GM06990 (cell line): Measurements from ENCODE around the gene DPRX.

Source experiments
- DNase-seq: peaks from one replicate; pipeline ENCODE4 v3.0.0-alpha.2; 2011; ENCODE audit not compliant: insufficient read length; ENCODE audit errors: extremely low read depth
- H3K27me3 ChIP-seq: replicated peaks from 2 replicates; pipeline ENCODE4 v1.6.0; 2011; ENCODE audit warnings: low read length; ENCODE audit not compliant: control insufficient read depth, insufficient read depth
- H3K36me3 ChIP-seq: 2 replicates; pipeline ENCODE4 v1.5.1; 2011; ENCODE audit warnings: low read length; ENCODE audit not compliant: control insufficient read depth, insufficient read depth
- H3K4me3 ChIP-seq: replicated peaks from 2 replicates; pipeline ENCODE4 v1.5.1; 2011; ENCODE audit warnings: low read depth, mild to moderate bottlenecking, control low read depth, low read length
- CTCF ChIP-seq: IDR thresholded peaks from 2 replicates; pipeline ENCODE4 v1.5.1; 2011; ENCODE audit warnings: low read length, control low read depth, mild to moderate bottlenecking, inconsistent platforms; ENCODE audit not compliant: insufficient read depth, poor library complexity, severe bottlenecking

Gene DPRX

GRCh38 chr19:53649746-53650593 lies 18.2 kb downstream of the DPRX start:
- H3K4me3 ChIP-seq, result no peak overlapping the region
- DNase-seq, result no peak
- no peaks in the 10 kb centered on the region for H3K36me3 ChIP-seq
- no peaks in the 10 kb centered on the region for H3K27me3 ChIP-seq
- TF ChIP-seq CTCF, result no peak

GRCh38 chr19:53652476-53652875 lies 20.7 kb downstream of the DPRX start:
- no peak overlapping the region for H3K4me3 ChIP-seq
- DNase-seq, result no peak
- H3K27me3 ChIP-seq, result no peaks in the 10 kb centered on the region
- no peak for TF ChIP-seq CTCF
- no peaks in the 10 kb centered on the region for H3K36me3 ChIP-seq

DNA sequence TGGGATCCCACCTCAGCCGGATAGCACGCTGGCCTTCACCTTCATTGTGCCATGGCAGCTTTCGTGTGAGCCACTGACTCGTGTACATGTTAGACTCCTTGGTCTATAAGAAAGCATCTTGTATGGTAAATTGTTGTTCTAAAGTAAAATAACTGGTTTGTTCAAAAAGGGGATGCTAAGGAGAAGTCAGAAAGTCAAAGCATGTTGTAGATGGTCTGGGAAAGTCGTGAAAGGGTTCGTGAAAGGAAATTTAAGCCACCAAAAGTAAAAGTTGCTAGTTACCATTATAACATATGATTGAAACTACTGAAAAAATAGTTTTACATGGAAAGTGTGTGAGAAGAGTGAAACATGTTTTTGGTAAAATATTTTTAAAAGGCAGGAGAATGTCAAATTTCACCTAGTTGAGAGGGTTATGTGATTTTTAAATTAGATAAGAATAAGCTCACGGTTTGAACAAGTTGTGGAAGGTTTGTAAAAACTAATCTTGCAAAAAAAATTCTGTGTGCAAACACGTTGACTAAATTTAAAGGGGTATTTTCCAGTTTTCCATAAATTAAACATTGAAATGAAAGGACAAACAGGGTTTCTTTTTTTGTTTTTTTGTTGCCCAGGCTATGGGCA lies 23.4 kb downstream of the DPRX start:
- Histone ChIP-seq H3K27me3 (no peaks in the 10 kb centered on the region), H3K4me3 (no peak overlapping the region), H3K36me3 (no peaks in the 10 kb centered on the region)
- no peak for TF ChIP-seq CTCF
- DNase-seq, result no peak

GRCh38 chr19:53657330-53657729 lies 25.5 kb downstream of the DPRX start:
- no peak for TF ChIP-seq CTCF
- Histone ChIP-seq H3K27me3 (no peaks in the 10 kb centered on the region), H3K4me3 (no peak overlapping the region), H3K36me3 (no peaks in the 10 kb centered on the region)
- DNase-seq, result no peak

DNA sequence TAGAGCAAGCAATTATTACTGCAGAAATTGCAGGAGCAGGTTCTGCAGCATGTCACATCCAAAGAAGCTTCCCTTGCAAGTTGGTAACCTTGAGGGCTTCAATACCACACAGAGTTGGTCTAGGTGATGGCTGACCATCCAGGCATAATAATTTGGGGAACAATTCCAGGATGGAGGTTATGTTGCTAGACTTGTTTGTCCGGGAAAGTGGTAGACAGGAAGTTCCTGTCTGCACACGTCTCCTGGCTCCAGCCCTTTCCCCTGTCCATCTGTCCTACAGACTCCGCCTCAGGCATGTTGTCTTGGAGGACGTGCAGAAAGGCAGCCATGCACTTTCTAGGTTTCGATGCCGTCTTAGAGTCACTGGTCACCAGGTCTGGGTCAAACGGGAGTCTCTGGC lies 26.0 kb downstream of the DPRX start:
- Histone ChIP-seq H3K36me3 (no peaks in the 10 kb centered on the region), H3K27me3 (no peaks in the 10 kb centered on the region), H3K4me3 (no peak overlapping the region)
- no peak for TF ChIP-seq CTCF
- no peak for DNase-seq
